ENCODE results near the gene FOXA2.

DNA sequence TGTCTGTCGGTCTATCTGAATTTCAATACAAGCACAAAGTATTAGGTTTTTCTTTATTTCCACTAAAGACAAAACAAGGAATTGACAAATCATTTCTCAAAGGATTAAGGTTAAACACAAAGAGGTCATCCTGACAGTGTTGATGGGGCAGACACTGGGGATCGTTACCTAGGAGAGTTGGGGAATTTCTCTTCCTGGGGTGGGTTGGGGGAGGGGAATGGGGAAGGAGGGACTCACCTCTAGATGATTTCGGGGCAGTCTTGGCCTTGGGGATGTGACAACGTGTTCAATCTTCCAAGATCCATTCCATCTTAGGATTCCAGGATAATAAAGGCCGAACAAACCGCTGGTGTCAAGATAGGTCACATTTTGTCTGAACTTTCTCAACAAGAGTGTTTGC is 35.4 kb upstream of the FOXA2 start:
- no peak for TF ChIP-seq EZH2 (IDR thresholded peaks at IDR 0.05; ENCODE audit: borderline replicate concordance, insufficient read depth, low read depth, low read length, poor library complexity, severe bottlenecking)
- TF ChIP-seq, protein P1, sequence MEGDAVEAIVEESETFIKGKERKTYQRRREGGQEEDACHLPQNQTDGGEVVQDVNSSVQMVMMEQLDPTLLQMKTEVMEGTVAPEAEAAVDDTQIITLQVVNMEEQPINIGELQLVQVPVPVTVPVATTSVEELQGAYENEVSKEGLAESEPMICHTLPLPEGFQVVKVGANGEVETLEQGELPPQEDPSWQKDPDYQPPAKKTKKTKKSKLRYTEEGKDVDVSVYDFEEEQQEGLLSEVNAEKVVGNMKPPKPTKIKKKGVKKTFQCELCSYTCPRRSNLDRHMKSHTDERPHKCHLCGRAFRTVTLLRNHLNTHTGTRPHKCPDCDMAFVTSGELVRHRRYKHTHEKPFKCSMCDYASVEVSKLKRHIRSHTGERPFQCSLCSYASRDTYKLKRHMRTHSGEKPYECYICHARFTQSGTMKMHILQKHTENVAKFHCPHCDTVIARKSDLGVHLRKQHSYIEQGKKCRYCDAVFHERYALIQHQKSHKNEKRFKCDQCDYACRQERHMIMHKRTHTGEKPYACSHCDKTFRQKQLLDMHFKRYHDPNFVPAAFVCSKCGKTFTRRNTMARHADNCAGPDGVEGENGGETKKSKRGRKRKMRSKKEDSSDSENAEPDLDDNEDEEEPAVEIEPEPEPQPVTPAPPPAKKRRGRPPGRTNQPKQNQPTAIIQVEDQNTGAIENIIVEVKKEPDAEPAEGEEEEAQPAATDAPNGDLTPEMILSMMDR (IDR thresholded peaks at IDR 0.05) = no peak
